ENCODE results near the gene COL12A1.

- TF ChIP-seq MAX (IDR thresholded peaks at IDR 0.05; ENCODE audit: insufficient read depth, insufficient read length) = no peak
- no peak for TF ChIP-seq EZH2 (IDR thresholded peaks at IDR 0.05; ENCODE audit: borderline replicate concordance, low read depth, low read length, severe bottlenecking)
- TF ChIP-seq POLR2A (IDR thresholded peaks at IDR 0.05; ENCODE audit: low read depth, low read length) = peak; percentile 39
- TF ChIP-seq CTCF (IDR thresholded peaks at IDR 0.05; ENCODE audit: extremely low read depth in 1 of 2, insufficient read depth in 1 of 2, low read depth in 1 of 2, low read length in 2 of 2) = no peak
- TF ChIP-seq FOS (IDR thresholded peaks at IDR 0.05; ENCODE audit: borderline replicate concordance, insufficient read depth, low read length) = peak; percentile 79
Observed at GRCh38 chr6:75101896-75102295, 104.0 kb downstream of the COL12A1 start.

All from endothelial cell of umbilical vein (primary cell).